Measurements from ENCODE around the gene SCAMP4. TPM values are rescaled to one million over a fixed set of nuclear protein-coding genes. Genes with fewer than 3 reads are reported as not detected.

The SCAMP4 gene
- total RNA-seq, 2 donors from 2014 or later = 35.0 to 42.1 TPM

DNA sequence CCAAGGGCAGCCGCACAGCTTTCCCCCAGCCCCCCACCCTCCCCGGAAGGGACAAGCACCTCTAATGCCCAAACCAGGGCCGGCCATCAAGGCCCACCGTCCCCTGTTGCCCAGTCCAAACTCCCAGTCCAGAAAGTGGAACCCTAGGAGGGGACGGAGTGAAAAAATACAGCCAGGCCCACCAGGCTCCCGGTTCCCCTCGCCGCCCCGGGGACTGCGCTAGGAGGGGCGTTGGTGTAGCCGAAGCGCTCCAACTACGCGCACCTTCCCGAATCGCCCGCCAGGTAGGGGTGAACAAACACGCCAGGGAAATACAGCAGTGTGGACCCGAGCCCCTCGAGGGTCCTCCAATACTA is 43.2 kb upstream of the SCAMP4 start:
- DNase-seq (ENCODE audit: low spot score) = no peak

DNA sequence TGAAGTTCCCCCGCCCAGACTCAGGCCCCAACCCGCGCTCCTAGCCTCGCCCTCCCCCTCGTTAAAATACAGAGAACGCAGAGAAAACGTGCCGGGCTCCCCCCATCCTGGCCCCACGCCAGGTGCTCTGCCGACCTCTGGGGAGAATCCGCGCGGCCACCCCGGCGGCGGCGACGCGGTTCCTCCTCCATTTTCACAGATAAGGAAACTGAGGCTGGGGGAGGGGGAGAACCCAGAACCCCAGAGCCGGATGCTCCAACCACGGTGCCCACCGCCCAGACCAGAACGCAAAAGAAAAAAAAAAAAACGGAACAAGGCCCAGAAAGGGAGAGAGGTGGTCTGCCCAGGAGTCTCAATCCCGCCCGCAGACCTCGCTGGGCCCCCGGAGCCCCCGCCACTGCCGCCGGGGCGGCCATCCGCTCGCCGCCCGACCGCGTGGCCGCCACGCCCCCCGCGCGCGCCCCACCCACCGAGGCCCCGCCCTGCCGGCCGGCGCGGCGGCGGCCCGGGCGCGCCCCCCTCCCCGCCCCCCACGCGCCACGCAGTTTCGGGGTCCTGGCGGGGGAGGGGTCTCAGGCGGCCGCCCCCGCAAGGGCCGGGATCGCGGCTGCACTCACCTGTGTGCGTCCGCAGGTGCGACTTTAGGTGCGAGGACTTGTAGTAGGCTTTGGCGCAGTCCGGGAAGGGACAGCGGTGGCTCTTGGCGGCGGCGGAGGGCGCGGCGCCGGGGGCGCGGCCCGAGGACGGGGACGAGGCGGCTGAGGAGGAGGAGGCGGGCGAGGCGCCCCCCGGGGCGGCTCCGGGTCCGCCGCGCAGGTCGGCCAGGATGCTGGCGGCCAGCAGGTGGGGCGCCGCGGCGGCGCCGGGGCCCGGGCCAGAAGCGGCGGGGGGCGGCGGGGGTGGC is 42.5 kb upstream of the SCAMP4 start:
- TF ChIP-seq, protein P1, sequence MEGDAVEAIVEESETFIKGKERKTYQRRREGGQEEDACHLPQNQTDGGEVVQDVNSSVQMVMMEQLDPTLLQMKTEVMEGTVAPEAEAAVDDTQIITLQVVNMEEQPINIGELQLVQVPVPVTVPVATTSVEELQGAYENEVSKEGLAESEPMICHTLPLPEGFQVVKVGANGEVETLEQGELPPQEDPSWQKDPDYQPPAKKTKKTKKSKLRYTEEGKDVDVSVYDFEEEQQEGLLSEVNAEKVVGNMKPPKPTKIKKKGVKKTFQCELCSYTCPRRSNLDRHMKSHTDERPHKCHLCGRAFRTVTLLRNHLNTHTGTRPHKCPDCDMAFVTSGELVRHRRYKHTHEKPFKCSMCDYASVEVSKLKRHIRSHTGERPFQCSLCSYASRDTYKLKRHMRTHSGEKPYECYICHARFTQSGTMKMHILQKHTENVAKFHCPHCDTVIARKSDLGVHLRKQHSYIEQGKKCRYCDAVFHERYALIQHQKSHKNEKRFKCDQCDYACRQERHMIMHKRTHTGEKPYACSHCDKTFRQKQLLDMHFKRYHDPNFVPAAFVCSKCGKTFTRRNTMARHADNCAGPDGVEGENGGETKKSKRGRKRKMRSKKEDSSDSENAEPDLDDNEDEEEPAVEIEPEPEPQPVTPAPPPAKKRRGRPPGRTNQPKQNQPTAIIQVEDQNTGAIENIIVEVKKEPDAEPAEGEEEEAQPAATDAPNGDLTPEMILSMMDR (IDR thresholded peaks at IDR 0.05) = no peak
- H3K27ac ChIP-seq = peak overlapping the region; percentile 53 to 66
- no peak for DNase-seq (ENCODE audit: low spot score)

More for the DNA sequence above, 43.2 kb upstream of the SCAMP4 start:
- Histone ChIP-seq H3K4me3 (peak overlapping the region; percentile 71 to 73), H3K9me3 (no peaks in the 10 kb centered on the region), H3K27me3 (no peaks in the 10 kb centered on the region), H3K36me3 (no peaks in the 10 kb centered on the region), H3K4me1 (peaks cover 0 to 65% of the 10 kb centered on the region in 2 donors), H3K27ac (peak overlapping the region; percentile 20 to 52)
- TF ChIP-seq, protein P1 (IDR thresholded peaks at IDR 0.05) = no peak

DNA sequence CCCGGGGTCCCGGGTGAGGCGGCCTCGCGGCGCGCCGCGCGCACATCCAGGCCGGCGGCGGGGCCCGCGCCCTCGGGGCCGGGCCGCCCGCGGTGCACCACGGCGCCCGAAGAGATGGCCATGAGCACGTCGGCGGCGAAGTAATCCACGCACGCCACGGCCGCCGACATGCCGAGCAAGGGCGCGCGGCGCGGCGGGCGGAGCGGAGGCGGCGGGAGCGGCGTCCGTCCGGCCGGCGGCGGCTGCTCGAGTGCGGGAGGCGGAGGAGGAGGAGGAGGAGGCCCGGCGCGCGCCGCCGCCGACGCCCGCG is 41.9 kb upstream of the SCAMP4 start, which contains the start of gene KLF16:
TSS of gene KLF16 (minus strand) at position 252 of the 310 bp plus-strand sequence. CDS start at position 170, 82 bp downstream.
- peak within 1 kb of the TSS; percentile 71 to 73 for H3K4me3 ChIP-seq
- H3K4me1 ChIP-seq = peaks cover 0 to 52% of the 10 kb centered on the region in 2 donors
- DNase-seq (ENCODE audit: low spot score) = no peak
- peak within 1 kb of the TSS; percentile 88 to 90 for H3K27ac ChIP-seq
- no peaks in the 10 kb centered on the region for H3K9me3 ChIP-seq
- TF ChIP-seq, protein P1 (IDR thresholded peaks at IDR 0.05) = no peak
- H3K36me3 ChIP-seq = no peaks in the 10 kb centered on the region
- H3K27me3 ChIP-seq = no peaks in the 10 kb centered on the region

More for the DNA sequence above, 42.5 kb upstream of the SCAMP4 start:
- no peaks in the 10 kb centered on the region for H3K9me3 ChIP-seq
- H3K4me3 ChIP-seq = peak overlapping the region; percentile 71 to 73
- H3K36me3 ChIP-seq = no peaks in the 10 kb centered on the region
- H3K27me3 ChIP-seq = no peaks in the 10 kb centered on the region
- peaks cover 0 to 58% of the 10 kb centered on the region in 2 donors for H3K4me1 ChIP-seq

DNA sequence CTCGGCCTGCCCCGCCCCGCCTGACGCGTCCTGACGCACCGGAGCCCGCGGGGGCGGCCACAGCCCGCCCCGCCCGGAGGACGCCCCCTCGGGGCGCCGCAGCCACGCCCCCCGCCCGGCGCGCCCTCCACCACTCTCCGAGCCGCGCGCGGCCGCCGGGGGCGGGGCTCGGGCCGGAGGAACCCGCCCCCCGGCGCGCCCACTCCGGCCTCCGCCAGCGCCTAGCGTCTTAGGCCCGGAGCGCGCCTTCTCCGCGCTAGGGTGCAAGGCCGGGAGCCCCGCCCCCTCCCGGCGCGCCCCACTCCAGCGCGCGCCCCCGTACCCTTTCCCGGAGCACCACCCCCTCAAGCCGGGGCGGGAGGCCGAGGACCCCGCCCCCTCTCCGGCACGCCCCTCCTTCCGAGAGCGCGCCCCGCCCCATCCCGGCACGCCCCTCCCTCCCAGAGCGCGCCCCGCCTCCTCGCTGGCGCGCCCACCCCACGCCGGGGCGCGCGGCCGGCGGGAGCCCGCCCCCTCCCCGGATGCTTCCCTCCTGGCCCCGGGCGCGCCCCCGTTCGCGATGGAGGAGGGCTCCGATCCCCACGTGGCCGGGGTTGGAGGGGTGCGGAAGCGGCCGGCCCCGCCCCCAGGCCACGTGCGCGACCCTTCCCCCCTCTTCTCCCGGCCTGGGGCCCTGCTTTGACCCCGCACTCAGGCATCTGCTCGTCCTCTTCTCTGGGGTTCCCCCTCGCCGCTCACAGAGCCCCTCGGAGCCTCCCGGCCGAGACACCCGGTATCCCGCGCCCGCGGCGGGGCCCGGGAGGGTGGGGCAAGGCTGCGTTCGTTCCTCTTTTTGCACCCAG is 41.3 kb upstream of the SCAMP4 start:
- H3K9me3 ChIP-seq = no peaks in the 10 kb centered on the region
- peak overlapping the region; percentile 66 to 71 for H3K4me3 ChIP-seq
- H3K27ac ChIP-seq = peak overlapping the region; percentile 88 to 90
- H3K4me1 ChIP-seq = peaks cover 0 to 46% of the 10 kb centered on the region in 2 donors
- TF ChIP-seq, protein P1 (IDR thresholded peaks at IDR 0.05) = no peak
- H3K36me3 ChIP-seq = no peaks in the 10 kb centered on the region
- H3K27me3 ChIP-seq = no peaks in the 10 kb centered on the region
- DNase-seq (ENCODE audit: low spot score) = peak; percentile 84

DNA sequence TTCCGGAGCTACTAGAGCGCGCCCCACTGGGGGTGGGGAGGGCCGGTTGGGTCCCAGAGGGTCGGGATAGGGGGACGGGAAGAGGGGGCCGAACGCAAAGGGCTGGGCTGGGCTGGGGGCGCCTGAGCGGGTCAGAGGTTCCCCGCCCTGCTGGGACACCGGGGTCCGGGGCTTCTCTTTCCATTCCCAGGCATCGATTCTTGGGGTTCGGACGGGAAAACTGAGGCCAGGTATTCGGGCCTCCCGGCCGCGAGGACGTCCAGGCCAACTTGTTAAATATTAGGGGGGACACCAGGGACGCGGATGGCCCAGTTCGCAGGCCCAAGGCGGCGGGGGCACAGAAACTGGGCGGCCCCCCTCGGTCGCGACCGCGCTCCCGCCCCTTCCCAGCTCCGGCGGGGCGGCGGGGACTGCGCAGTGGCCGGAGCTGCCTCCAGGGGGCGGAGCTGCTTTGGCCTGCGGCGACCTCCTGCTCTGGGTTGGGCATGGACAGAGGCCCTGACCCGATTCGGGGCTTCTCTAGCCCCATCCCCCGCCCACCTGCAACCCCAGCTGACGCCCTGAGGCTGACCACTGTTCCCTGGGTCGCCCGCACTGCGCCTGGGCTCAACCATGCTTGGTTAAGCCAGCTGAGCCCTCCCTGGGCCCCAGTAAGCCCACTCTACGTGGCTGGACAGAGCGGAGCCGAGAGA is 40.6 kb upstream of the SCAMP4 start:
- TF ChIP-seq, protein P1 (IDR thresholded peaks at IDR 0.05) = peak; percentile 74 to 95
- peak overlapping the region; percentile 88 to 90 for H3K27ac ChIP-seq
- H3K27me3 ChIP-seq = no peaks in the 10 kb centered on the region
- H3K36me3 ChIP-seq = no peaks in the 10 kb centered on the region
- DNase-seq (ENCODE audit: low spot score) = no peak
- no peaks in the 10 kb centered on the region for H3K9me3 ChIP-seq
- peak overlapping the region; percentile 64 to 66 for H3K4me3 ChIP-seq
- H3K4me1 ChIP-seq = peaks cover 0 to 39% of the 10 kb centered on the region in 2 donors

Data from right atrium auricular region (tissue), 2 donors.